Lung microvascular endothelial cell (primary cell): ENCODE data around the gene SRSF6. TPM values are rescaled to one million over a fixed set of nuclear protein-coding genes. Genes with fewer than 3 reads are reported as not detected.
"Not testable (repeated sequence)": the region's sequence is repeated elsewhere in the genome, so short reads cannot be mapped to it uniquely, and the experiment has no call there.

ENCODE experiments used
- DNase-seq, 2 donors: peaks; one replicate each; pipeline versions ENCODE4 v3.0.0 to v3.0.0-alpha.2; 2010; ENCODE audit warnings: low read depth in 2 of 2
- total RNA-seq: library from RNA; depleted of rRNA; stranded (reverse); fragments of >200 nt; gene quantifications from 2 replicates; pipeline ENCODE4 v1.2.1, GENCODE V29; 2014

The SRSF6 gene
- total RNA-seq, result 32.7 and 38.9 TPM in 2 replicates

DNA sequence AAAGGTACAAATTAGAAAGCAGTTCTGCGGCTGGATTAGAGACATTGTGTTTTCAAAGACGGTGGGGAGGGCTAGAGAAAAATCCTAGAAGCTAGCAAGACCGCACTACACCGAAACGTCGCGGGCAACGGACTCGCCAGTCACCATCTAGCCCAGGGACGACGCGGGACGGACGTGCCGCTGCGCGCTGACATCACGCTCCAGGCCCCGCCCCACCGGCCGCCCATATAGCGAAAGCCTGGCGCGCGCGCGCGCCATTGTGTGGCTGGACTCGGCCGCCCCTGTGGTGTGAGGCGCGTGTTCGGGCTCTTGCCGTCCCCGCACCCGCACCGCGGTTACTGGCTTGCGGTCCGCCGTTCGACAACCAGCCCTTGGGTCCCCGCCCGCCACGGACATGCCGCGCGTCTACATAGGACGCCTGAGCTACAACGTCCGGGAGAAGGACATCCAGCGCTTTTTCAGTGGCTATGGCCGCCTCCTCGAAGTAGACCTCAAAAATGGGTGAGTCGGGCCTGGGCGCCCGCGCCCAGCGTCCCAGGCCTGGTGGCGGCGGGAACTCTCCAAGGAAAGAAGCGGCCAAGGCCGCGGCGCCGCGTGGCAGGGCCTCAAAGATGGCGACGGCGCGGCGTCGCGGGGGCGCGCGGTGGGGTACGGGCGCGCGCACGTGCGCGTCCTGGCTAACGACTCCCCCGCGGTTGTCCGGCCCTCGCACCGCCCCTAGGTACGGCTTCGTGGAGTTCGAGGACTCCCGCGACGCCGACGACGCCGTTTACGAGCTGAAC is at the start of gene SRSF6:
TSS of gene SRSF6 (plus strand) at position 257 of the 782 bp plus-strand sequence. CDS start at position 395, 138 bp downstream.
- DNase-seq, result peak; percentile 93 to 96

DNA sequence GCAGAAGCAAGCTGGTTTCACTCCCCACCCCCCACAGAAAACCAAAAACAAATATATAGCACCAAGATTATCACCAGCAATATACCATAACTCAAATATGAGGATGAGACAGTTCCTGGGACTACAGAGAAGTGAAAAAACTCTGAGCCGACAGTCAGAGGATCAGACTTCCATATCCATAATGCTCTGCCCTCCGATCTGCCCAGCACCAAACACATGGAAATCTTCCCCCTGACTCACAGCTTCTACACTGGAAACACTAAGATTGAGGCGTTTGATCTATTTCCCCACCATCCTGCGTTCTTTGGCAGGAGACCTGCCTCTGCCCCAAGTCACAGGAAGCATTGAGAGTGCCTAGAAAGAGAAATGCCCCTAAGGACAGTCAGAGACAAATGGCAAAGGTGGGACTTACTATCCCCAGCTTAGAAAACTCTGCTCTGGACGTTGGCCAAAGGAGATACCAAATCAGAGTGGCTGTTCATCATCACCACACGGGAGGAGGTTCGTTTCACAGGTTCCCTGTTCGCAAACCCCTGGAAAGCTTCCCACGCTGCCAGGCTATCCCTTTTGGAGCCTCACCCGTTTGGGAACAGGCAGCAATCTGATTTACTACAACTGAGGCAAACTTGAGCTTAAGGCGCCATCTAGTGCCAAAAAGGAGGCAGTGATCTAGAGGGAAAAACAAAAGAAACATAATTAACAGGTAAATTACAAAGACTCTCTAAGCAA is 48.7 kb upstream of the SRSF6 start:
- peak; percentile 51 to 59 for DNase-seq

DNA sequence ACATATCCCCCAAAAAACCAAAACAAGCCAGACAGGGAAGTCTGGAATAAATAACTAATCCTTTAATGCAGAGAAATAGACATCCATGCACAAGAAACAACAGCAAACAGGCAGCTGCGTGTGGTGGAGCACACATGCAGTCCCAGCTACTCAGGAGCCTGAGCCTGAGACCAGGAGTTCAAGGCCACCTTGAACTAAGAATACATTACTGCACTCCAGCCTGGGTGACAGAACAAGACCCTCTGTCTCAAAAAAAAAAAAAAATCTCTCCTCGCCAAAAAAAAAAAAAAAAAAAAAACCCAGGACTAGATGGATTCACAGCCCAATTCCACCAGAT is 48.2 kb upstream of the SRSF6 start:
- no peak for DNase-seq

DNA sequence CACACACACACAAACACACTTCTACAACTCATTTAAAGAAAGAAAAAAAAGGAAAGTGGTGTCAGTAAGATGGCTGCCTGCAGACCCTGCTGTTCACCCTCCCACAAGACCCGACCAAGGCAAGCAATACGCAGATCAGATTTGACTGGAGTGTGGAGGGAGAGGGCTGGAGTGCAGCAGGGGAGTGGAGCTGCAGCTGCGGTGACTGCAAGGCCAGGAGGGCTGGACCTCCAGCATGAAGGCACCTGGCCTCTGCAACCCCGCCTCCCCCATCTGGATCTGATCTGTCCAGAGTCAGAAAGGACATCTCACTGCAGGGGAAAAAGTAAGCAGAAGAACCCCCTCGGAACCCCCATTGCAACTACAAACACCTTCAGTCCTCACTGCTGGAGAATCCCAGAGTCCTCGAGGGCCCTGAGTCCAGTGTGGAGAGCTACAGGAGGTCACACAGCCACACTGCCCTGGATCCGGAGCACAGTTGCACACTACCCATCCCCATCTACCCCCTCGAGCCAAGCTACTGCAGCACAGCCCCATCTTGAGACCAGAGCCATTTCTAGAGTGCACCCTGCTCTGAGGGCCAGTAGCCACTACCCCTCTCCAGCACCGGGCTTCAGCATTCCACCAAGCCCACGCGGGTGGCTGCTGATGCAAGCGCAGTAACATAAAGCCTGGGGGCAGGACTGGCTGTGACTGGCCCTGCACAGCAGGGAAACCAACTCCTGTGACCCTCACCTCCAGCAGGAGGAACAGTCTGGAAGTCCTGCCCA is 41.9 kb upstream of the SRSF6 start:
- no peak for DNase-seq

DNA sequence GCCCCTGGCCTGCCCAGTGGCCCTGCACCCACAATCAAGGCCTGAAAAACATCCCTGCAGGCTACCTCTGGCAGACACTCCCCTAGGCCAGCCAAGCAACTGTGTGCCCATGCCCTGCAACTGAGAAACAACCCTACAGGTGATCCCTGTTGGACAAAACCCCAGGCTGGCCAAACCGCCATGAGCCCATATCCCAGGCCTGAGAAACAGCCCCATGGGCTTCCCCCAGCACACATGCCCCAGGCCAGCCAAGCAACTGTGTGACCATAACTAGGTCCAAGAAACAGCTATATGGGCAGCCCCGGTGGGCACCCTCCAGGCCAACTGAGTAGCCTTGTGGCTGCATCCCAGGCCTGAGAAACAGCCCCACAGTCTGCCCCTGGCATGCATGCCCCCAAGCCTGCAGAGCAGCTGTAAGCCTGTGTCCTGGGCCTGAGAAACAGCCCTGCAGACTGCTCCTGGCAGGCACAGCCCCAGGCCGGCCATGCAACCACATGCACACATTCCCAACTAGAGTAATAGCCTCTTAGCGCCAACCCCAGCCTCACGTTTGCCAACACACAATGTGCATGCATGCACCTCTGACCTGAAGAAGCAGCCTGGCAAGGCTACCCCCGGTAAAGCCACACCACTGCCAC is 41.0 kb upstream of the SRSF6 start:
- no peak for DNase-seq

DNA sequence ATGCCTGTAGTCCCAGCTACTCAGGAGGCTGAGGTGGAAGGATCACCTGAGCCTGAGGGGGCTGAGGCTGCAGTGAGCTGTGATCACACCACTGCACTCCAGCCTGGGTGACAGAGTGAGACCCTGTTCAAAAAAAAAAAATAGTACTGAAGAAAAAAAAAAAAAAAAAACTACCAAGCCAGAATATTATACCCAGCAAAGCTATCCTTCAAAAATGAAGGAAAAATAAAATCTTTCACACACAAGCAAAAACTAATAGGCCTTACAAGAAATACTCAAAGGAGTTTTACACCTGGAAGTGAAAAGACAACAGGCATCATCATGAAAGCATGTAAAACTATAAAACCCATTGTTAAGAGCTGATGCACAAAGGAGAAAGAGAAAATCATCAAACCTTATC is 37.5 kb upstream of the SRSF6 start:
- DNase-seq, result no peak

DNA sequence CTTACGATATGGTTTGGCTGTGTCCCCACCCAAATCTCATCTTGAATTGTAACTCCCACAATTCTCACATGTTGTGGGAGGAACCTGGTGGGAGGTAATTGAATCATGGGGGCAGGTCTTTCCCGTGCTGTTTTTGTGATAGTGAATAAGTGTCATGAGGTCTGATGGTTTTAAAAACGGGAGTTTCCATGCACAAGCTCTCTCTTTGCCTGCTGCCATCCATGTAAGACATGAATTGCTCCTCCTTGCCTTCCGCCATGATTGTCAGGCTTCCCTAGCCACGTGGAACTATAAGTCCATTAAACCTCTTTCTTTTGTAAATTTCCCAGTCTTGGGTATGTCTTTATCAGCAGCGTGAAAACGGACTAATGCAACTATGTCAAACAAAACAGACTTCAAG is 36.8 kb upstream of the SRSF6 start:
- not testable (repeated sequence) for DNase-seq

DNA sequence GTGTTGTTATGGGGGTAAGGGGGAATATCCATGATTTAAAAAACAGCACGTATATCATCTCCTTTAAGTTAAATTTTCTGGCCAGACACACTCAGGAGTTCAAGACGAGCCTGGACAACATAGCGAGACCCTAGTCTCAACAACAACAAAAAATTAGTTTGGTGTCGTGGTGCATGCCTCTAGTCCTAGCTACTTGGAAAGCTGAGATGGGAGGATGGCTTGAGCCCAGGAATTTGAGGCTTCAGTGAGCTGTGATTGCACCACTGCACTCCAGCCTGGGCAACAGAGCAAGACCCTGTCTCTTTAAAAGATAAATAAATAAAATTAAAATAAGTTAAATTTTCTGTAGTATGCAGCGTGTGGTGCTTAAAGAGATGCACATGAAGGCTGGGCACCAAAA is 31.5 kb upstream of the SRSF6 start:
- no peak for DNase-seq

DNA sequence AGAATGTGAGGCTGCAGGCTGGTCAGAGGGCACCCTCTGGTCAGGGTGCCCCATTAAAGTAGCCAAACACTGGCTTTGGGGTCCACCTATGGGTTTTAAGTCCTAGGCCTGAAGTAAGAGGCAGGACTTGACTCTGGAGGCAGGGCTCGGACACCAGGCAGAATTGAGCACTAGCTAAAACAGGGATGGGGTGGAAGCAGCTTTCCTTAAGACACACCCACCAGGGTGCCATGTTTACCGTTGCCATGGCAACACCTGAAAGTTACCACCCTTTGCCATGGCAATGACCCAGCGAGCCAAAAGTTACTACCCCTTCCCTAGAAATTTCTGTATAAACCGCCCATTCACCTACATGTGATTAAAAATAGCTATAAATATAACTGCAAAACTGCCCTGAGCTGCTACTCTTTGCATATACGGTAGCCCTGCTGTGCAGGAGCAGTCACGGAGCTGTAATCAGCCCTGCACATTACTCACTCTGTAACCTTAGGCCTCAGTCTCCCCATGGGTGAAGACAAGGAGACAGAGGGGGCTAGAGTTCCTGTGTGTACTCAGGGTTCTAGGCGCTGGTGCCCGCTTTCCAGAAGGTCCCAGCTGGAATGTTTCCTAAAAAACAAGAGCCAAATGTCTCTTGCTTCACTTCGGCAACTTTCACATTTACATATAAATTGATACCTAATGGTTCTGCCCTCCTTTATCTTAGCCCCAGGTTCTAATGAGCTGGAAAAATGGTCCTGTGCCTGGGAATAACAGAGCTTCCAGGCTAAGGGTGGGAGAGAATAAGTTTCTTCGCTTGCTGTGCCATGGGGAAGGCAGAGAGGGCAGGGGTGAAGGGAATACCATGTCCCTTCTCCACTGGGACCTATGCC is 27.2 kb upstream of the SRSF6 start:
- DNase-seq, result no peak

DNA sequence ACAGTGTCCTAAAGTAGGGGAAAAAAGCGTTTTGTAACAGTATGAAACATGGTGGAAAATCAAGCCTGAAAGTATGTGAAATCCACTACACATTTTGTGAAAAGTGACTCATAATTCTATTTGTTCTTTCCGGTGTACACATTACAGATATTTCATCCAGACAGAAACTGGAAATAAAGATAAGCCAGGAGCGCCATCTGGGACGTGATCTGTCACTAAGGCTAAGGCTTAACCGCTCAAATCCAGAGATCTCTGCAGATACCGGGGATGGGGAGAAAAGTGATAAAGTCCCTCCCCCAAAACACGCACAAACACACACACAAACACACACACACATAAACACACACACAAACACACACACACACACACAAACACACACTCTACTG is 26.6 kb upstream of the SRSF6 start:
- no peak for DNase-seq

DNA sequence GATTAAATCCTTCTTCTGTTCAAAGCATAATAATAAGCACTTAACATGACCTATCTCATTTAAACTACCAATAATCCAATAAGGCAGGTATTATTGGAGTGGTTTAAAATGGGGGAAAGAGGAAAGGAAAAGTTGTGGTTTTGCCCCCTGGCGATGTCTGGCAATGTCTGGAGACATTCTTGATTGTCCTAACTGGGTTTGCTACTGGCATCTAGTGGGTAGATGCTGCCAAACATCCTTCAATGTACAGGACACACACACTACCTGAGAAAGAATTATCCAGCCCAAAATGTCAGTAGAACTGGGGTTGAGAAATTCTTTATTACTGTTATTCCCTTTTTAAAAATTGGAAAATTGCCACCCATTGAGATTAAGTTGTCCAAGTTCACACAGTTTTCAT is 25.2 kb upstream of the SRSF6 start:
- no peak for DNase-seq

DNA sequence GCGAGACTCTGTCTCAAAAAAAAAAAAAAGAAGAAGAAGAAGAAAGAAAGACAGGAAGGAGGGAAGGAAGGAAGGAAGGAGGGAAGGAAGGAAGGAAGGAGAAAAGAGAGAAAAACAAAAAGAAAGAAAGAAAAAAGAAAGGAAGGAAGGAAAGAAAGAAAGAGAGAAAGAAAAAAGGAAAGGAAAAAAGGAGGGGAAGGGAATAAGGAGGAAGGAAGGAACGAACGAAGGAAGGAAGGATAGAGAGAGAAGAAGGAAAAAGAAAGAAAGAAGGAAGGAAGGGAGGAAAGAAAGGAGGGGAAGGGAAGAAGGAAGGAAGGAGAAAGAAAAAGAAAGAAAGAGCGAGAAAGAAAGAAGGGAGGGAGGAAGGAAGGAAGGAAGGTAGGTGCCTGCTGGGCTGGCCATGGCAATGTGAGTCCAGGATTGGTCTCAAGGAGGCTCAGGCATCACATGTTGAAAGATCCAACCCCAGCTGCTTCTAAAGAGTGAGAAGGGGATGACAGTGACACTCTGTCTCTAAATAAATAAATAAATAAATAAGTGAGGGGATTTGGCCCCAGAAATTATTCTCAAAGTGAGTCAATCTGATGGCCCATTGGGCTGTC is 24.3 kb upstream of the SRSF6 start:
- no peak for DNase-seq

DNA sequence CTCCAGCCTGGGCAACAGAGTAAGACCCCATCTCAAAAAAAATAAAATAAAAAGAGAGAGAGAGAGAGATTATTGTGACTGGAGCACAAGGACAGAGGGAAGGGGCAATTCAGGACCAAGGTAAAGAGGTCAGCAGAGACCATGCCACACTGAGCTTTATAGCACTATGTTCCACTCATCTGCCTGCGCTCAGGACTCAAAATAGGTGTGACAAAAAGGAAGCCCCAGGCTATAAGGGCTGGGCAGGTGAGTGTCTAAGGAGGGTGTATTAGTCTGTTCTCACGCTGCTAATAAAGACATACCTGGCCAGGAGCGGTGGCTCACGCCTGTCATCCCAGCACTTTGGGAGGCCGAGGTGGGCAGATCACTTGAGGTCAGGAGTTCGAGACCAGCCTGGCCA is 23.1 kb upstream of the SRSF6 start:
- no peak for DNase-seq

DNA sequence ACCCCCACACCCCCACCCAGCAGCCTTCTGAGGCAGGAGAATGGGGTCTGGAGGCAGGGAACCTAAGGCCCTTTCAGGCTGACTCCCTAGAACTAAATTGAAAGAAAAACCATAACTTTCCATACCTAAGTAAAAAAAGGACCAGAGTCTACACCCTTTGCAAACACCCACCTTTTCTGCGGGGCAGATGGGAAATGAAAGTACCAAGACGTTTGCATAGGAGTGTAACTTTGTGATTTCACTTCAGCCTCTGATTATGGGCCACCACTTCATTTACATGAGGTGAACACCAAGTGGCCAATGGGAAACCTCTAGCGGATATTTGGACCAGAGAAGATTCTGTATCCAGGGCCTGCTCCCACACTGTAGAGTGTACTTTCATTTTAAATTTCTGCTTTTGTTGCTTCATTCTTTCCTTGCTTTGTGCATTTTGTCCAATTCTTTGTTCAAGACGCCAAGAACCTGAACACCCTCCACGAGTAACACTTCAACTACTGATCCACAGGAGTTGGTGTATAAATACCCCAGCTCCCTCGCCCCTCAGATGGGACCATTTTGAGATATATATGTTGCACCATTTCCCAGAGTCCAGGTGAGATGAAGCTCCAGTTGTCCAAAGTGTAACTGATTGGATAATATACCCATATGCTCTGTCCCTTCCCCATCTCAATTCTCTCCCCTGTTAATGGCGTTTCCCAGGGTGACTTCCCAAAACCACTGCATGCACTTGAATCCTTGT is 18.9 kb upstream of the SRSF6 start:
- no peak for DNase-seq

DNA sequence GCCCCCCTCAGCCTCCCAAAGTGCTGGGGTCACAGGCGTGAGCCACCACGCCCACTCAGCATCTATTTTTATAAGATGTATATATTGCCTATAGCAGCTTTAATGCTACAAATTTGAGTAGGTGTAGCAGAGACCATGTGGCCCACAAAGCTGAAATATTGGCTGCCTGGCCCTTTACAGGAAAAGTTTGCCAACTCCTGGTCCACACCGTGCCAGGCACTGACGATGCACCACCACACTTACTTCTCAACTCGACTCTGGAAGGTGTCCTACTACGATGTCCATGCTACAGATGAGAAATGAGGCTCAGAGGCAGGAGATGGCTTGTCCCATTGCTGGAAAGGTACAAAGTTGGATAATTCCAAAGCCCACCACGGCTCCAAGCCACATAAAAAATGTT is 17.2 kb upstream of the SRSF6 start:
- no peak for DNase-seq

DNA sequence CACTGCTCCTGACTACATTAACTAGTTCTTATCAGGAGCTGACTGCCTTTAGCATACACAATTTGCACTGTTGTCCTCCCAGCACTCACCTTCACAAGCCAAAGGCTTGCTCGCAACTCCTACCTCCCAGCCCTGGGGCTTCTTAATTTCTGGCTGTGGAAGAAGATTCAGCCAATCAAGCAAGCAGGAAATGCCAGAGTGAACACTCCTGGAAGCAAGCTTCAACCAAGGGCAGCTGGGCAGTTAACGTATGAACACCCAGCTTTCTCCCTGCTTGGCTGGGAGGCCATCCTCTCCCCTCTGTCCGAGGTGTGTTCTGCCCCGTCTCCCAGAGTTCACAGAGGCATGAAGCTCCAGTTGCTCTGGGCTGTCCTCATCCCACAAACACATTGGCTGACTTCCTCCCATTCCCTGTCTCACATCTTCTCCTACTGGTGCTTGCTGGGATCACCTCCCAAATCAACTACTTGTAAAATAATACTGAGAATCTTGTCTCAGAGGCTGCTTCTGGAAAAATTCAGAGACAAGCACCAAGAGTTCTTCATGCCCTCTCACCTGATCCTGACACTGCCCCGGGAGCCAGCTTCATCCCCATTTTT is 15.3 kb upstream of the SRSF6 start:
- peak in 1 of 2 donors; percentile 20 for DNase-seq

DNA sequence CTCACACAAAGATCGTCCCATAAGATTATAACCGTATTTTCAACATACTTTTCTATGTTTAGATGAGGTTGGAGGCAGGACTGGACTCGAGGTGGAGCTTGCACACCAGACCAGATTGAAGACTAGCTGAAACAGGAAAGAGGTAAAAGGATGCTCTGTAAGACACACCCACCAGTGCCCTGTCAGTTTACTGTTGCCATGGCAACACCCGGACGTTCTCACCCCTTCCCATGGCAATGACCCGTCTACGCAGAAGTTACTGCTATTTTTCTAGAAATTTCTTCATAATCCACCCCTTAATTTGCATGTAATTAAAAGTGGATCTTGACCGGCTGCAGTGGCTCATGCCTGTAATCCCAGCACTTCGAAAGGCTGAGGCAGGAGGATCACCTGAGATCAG is 13.6 kb upstream of the SRSF6 start:
- DNase-seq, result no peak

DNA sequence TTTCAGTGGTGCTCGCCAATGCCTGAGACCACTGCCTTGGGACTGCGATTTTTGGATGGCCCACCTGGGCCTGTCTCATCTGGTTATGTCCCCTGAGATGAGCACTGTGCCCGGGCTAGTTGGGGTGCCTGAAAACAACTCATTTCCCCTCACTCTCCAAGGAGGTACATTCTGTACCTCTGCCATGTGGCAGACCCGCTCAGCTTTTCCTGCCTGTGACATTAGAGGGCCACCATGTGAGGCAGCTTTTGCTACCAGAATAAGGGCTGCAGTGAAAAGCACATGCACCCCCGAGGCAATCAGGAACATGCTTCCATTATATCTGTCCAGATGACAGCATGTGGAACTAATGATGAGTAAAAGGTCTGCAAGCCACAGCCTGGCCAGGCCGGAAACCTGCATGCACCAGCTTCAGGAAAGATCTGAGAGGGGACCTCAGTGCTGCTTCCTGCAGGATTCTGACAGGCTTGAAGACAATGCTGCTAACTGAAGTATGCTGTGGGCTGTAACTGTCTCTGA is 11.3 kb upstream of the SRSF6 start:
- peak; percentile 47 to 51 for DNase-seq

DNA sequence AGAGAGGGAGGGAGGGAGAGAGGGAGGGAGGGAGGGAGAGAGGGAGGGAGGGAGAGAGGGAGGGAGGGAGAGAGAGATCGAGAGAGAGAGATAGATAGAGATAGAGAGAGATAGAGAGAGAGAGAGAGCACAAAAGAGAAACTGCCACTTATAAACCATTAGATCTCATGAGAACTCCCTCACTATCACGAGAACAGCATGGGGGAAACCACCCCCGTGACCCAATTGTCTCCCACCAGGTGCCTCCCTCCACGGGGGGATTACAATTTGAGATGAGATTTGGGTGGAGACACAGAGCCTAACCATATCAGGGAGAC is 9.3 kb upstream of the SRSF6 start:
- not testable (repeated sequence) for DNase-seq
